GM12892 (cell line): ENCODE data around the gene BCKDHB.

Source experiments
- POLR2A ChIP-seq: IDR thresholded peaks from 2 replicates; pipeline ENCODE4 v1.6.1; 2011; ENCODE audit warnings: low read depth, low read length, control low read depth
- POLR2AphosphoS5 ChIP-seq: IDR thresholded peaks from 2 replicates; pipeline ENCODE4 v1.6.1; 2011; ENCODE audit warnings: low read depth, low read length, control low read depth
- TAF1 ChIP-seq: IDR thresholded peaks from 2 replicates; pipeline ENCODE4 v1.6.1; 2011; ENCODE audit warnings: low read depth, mild to moderate bottlenecking, control low read depth, low read length, borderline replicate concordance

DNA sequence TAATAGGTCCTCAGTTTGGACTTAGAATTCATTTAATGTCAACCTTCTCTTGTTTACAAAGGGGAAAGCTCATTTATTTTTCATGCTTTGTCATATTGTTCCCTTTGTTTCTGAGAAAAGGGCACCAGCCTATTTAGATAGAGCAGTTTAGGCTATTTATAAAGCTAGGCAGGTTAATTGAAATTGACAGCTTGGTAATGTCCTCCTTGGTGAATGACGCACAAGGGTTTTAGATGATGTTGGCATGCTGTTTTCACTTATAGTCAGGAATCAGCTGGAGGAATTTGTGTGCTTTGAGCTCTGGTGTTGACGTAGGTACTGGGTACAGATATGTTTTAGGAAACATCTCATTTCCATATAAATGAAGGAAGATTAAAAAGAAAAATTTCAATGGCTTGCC lies 45.2 kb downstream of the BCKDHB start:
- TF ChIP-seq POLR2AphosphoS5, result no peak
- TF ChIP-seq POLR2A, result no peak
- no peak for TF ChIP-seq TAF1
